ENCODE results near the gene ZBTB24.
"Not testable (repeated sequence)": the region's sequence is repeated elsewhere in the genome, so short reads cannot be mapped to it uniquely, and the experiment has no call there.

Gene ZBTB24

GRCh38 chr6:109482905-109483734 is at the start of gene ZBTB24:
ZBTB24 (minus strand) TSS chr6:109483219; CDS start chr6:109482026, 1,193 bp downstream.
- peak; percentile 68 to 74 for DNase-seq (ENCODE audit: low read depth in 2 of 2)

DNA sequence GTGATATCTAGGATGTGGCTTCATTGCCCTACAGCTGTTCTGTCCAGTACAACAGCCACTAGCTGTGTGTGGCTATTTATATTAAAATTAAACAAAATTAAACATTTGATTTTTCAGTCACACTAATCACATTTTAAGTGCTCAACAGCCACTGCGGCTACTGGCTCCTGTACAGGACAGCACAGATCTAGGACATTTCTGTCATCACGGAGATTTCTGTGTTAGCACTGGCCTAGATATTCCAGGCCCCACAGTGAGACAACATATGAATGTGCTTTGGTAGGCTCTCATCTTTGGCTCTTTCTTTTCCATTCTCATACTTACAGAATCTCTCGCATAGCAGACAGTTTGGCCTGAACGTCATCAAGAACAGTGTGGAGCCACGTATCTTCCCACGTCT is 48.4 kb upstream of the ZBTB24 start:
- no peak for DNase-seq (ENCODE audit: low read depth in 2 of 2)

- DNase-seq (ENCODE audit: low read depth in 2 of 2) = no peak
Observed at GRCh38 chr6:109527989-109528388, 45.0 kb upstream of the ZBTB24 start.

DNA sequence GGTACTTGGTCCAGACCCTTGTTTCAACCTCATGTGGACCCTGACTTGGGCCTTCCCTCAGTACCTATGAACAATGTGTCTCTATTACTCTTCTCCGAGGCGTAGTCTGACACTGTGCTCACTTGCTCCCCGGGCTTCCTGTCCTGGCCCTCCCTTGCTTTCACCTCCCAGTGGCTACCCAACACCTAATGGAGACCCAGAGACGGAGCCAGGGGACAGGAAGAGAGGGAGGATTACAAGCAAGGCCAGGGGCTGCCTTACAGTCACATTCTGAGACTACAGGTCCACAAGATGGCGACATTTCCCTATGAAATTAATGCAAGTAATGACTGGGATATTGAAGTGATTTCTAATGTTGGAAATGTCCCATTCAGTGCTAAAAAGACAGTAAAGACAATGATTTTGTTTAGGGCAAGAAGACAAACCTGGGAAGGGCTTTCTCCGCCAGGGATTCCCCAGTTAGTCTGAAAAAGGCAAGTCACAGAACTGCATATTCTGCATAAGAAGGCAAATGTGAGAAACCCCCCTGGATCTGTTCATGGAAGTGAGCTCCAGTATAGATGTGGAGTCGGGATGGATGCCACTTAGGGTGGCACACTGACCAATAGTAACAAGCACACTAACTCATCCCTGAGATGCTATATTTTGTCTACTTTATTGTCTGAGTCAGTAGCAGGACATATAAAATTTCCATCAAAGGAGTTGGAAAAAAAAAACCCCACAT is 44.0 kb upstream of the ZBTB24 start:
- DNase-seq (ENCODE audit: low read depth in 2 of 2) = peak in 1 of 2 donors; percentile 19

DNA sequence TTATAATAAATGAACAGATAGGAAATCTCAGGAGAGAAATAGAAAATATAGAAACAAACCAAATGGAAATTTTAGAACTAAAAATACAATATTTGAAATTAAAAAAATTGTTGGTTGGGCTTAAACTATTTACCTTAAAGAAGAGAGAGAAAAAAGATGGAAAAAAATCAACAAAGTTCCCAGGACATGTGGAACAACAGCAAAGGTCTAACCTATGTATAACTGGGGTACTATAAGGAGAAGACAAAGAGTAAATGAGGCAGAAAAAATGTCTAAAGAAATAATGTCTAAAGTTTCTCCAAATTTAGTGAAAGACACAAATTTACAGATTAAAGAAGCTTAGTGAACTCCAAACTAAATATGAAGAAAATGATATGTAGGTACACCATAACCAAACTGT is 41.1 kb upstream of the ZBTB24 start:
- DNase-seq (ENCODE audit: low read depth in 2 of 2) = no peak

DNA sequence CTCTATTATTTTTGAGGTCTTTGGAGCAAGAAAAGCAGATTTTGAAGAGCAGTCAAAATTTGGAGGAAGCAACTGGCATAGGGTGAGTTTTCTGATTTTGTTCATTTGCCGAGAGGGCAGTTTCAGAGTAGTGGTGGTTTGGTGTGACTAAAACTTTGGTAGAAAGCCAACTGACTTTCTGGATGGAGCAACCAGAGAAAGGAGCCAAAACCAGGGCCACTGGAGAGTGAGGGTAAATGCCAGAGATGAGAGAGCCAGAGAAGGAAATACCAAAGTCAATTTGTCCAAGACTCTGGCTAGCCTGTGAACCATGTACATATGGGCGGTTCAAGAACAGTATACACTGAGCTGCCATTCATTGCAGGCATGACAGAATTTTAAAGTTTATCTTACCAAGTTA is 40.5 kb upstream of the ZBTB24 start:
- DNase-seq (ENCODE audit: low read depth in 2 of 2) = no peak

DNA sequence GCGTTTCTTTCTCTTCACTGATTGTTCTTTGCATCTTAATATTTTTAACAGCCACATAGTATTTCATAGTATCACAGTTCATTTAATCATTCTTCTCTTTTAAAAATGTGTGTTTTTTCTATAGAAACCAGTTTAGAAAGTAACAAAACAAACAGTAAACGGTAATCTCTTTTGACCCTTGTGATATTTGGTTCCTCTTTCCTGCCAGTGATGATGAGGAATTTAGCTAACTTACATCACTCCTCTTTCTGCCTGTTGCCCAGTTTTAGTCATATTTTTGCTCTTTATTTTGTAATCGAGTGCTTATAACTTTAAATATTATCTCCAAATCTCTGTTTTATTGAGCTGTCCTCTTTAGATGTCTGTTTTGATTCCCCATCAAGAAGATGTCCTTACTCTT is 38.1 kb upstream of the ZBTB24 start:
- DNase-seq (ENCODE audit: low read depth in 2 of 2) = no peak

DNA sequence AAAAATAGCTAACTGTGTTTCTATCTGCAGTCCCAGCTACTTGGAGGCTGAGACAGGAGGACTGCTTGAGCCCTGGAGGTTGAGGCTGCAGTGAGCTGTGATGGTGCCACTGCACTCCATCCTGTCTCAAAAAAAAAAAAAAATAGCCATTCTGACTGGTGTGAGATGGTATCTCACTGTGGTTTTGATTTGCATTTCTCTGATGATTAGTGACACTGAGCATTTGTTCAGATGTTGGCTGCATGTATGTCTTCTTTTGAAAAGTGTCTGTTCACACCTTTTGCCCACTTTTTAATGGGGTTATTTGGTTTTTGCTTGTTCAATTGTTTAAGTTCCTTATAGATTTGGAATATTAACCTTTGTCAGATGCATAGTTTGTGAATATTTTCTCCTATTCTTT is 36.6 kb upstream of the ZBTB24 start:
- not testable (repeated sequence) for DNase-seq (ENCODE audit: low read depth in 2 of 2)

GRCh38 chr6:109516929-109517328 is 33.9 kb upstream of the ZBTB24 start:
- DNase-seq (ENCODE audit: low read depth in 2 of 2) = no peak

- no peak for DNase-seq (ENCODE audit: low read depth in 2 of 2)
Observed at GRCh38 chr6:109515781-109516409, 32.9 kb upstream of the ZBTB24 start.

DNA sequence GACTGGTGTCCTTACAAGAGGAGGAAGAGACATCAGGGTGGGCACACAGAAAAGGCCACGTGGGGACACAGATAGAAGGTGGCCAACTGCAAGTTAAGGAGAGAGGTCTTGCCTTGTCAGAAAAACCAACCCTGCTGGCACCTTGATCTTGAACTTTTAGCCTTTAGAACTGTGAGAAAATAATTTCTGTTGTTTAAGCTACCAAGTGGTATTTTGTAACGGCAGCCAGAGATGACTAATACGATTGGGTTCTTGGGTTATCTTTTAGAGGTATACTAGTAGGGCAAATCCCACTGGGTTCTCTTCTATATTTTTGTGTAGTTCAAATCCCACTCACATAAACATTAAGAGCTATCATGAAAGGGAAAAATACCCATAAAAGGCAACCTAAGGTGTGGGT is 31.9 kb upstream of the ZBTB24 start:
- no peak for DNase-seq (ENCODE audit: low read depth in 2 of 2)

DNA sequence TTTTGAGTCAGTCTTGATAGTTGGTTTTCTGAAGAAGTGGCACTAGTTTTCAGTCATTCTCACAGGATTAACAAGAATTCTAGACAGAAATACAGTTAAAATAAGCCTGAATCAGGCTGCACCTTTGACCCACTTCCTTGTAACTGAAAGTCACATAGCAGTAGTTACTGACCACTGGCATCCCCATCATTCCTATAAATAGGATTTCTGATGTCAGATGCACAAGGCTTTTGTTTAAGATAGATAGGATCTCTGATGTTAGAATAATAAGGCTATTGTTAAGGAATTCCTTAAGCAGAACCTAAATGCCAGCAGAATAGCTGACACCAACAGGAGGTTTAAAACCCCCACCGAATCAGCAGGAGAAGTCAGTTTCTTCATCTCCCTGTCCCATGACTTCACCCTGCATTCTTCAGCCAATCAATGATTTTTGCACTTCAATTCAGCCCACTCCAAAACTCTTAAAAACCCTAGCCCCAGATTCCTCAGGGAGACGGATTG is 30.6 kb upstream of the ZBTB24 start:
- DNase-seq (ENCODE audit: low read depth in 2 of 2) = no peak

DNA sequence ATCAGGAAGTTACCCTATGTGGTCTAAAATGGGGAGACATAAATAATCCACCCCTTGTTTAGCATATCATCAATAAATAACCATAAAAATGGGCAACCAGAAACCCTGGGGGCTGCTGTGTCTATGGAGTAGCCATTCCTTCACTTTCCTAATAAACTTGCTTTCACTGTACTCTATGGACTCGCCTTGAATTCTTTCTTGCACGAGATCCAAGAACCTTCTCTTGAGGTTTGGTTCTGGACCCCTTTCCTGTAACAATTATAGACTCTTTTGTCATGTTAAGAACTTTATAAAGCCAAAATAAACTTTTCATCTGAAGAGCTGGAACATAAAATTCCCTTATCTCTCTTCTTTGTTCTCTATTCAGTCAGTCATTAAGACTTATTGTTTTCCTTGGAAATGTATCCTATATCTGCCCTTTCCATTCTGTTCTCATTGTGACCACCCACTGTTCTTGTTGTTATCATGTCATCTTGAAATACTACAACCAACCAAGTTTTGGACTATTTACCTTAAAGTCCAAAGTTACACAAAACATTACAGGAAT is 29.3 kb upstream of the ZBTB24 start:
- no peak for DNase-seq (ENCODE audit: low read depth in 2 of 2)

GRCh38 chr6:109511832-109512231 is 28.8 kb upstream of the ZBTB24 start:
- DNase-seq (ENCODE audit: low read depth in 2 of 2) = no peak

- DNase-seq (ENCODE audit: low read depth in 2 of 2) = no peak
Observed at GRCh38 chr6:109510358-109510757, 27.3 kb upstream of the ZBTB24 start.

GRCh38 chr6:109508166-109508860 is 25.3 kb upstream of the ZBTB24 start:
- DNase-seq (ENCODE audit: low read depth in 2 of 2) = no peak

DNA sequence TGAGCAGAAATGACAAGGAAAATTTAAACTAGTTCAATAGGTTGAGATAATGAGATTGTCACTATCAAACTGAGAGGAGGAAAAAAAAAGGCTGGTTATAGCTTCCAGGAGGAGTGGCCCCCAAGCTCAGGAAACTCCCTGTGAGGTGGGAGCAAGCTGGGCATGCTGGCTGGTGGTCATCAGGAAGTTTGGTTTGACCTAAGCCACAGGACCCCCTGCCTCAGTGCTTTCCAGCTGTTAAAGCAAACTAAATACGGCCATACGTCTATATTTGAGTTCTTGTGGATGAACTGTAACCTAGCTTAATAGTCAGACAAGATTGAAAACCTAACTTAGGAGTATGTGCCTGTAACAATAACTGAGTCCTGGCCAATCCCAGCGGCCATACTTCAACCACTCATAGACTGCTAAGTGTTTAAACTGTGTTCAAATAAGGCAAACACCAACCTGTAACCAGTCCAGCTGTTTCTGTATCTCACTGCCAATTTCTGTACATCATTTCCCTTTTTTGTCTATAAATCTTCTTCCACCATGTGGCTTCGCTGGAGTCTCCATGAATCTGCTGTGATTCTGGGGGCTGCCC is 24.6 kb upstream of the ZBTB24 start:
- DNase-seq (ENCODE audit: low read depth in 2 of 2) = no peak

DNA sequence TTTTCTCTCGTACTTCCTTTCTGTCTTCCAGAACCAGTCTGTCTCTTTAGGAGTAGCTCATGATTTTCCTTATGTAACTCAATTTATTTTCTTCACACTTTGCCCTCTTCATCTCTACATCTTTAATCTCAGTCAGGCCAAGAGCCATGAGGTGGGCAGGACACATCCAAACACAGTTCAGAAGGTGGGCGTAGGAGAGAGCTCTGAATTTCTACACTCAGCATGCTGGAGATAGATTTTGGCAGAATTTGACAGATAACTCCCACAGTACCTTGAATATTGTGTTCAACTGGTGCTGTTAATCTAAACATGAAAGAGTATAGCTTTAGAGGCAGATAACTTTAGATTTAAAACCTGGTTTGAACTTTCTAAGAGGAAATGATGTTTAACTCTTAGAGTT is 23.8 kb upstream of the ZBTB24 start:
- no peak for DNase-seq (ENCODE audit: low read depth in 2 of 2)

DNA sequence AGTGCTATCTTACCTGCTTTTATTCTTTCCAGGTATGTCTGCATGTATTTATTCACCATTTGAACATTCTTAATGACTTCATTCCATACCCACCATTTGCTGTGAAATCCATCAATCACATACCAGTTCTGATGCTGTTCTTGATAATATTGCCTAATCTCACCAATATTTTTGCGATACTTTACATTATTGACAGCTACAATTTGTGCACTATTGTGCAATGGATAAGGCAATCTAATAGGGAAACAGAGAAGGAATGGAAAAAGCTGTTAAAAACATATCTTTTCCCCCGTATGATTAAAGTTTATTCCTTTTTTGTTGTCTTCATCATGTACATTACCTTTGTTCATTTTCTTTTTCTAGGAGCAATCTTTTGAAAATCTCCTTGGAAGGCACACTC is 23.3 kb upstream of the ZBTB24 start:
- DNase-seq (ENCODE audit: low read depth in 2 of 2) = no peak

- no peak for DNase-seq (ENCODE audit: low read depth in 2 of 2)
Observed at GRCh38 chr6:109503327-109504224, 20.6 kb upstream of the ZBTB24 start.
